Measurements from ENCODE around the gene ACYP1.

ACYP1 gene

GRCh38 chr14:75011356-75011994 is 52.3 kb downstream of the ACYP1 start:
- Histone ChIP-seq H3K9me3 (ENCODE audit: control insufficient read depth in 1 of 2, low read length in 2 of 2) (no peaks in the 10 kb centered on the region), H3K4me1 (ENCODE audit: control insufficient read depth in 1 of 2, insufficient read depth in 2 of 2, low read length in 2 of 2) (peaks cover 0 to 11% of the 10 kb centered on the region in 2 donors), H3K4me3 (ENCODE audit: low read depth in 1 of 2, low read length in 2 of 2) (no peak overlapping the region), H3K27me3 (ENCODE audit: low read depth, low read length) (no peaks in the 10 kb centered on the region), H3K36me3 (ENCODE audit: control insufficient read depth in 1 of 2, insufficient read depth in 2 of 2, low read length in 2 of 2) (peaks cover 53 to 68% of the 10 kb centered on the region in 2 donors), H3K27ac (ENCODE audit: low read length) (peak overlapping the region; percentile 35)

DNA sequence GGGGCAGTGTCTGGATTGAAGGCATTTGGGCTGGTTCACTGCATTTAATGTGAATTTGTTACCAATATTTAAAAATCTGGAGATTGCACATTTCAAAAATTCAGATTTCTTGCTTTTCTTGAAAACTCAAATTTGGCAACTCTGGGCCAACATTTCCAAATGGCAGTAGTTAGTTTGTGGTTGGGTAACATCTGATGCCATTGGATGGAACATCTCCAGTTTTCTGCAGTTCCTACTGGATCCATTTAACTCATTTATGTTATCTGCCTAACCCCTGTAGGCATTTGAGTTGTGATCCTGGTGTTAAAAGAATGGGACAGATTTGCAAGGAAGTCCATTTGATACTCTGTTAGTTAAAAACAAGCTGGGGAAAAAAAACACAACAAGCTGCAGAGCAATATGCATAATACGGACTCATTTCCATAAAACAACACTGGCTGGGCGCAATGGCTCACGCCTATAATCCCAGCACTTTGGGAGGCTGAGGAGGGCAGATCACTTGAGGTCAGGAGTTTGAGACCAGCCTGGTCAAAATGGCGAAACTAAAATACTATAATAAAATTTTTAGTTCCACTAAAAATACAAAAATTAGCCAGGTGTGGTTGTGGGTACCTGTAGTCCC is 53.2 kb downstream of the ACYP1 start:
- Histone ChIP-seq H3K36me3 (ENCODE audit: control insufficient read depth in 1 of 2, insufficient read depth in 2 of 2, low read length in 2 of 2) (peaks cover 53 to 68% of the 10 kb centered on the region in 2 donors), H3K4me3 (ENCODE audit: low read depth in 1 of 2, low read length in 2 of 2) (no peak overlapping the region), H3K4me1 (ENCODE audit: control insufficient read depth in 1 of 2, insufficient read depth in 2 of 2, low read length in 2 of 2) (peaks cover 0 to 12% of the 10 kb centered on the region in 2 donors), H3K27me3 (ENCODE audit: low read depth, low read length) (no peaks in the 10 kb centered on the region), H3K27ac (ENCODE audit: low read length) (no peak overlapping the region), H3K9me3 (ENCODE audit: control insufficient read depth in 1 of 2, low read length in 2 of 2) (no peaks in the 10 kb centered on the region)

GRCh38 chr14:75009176-75009575 is 54.6 kb downstream of the ACYP1 start:
- peaks cover 47 to 67% of the 10 kb centered on the region in 2 donors for H3K36me3 ChIP-seq (ENCODE audit: control insufficient read depth in 1 of 2, insufficient read depth in 2 of 2, low read length in 2 of 2)

GRCh38 chr14:75005357-75005756 is 58.5 kb downstream of the ACYP1 start:
- H3K4me1 ChIP-seq (ENCODE audit: control insufficient read depth in 1 of 2, insufficient read depth in 2 of 2, low read length in 2 of 2): peaks cover 7 to 20% of the 10 kb centered on the region in 2 donors
- peaks cover 43 to 54% of the 10 kb centered on the region in 2 donors for H3K36me3 ChIP-seq (ENCODE audit: control insufficient read depth in 1 of 2, insufficient read depth in 2 of 2, low read length in 2 of 2)
- H3K4me3 ChIP-seq (ENCODE audit: low read depth in 1 of 2, low read length in 2 of 2): no peak overlapping the region
- no peaks in the 10 kb centered on the region for H3K9me3 ChIP-seq (ENCODE audit: control insufficient read depth in 1 of 2, low read length in 2 of 2)
- no peak overlapping the region for H3K27ac ChIP-seq (ENCODE audit: low read length)
- no peaks in the 10 kb centered on the region for H3K27me3 ChIP-seq (ENCODE audit: low read depth, low read length)

More at GRCh38 chr14:75009176-75009575, 54.6 kb downstream of the ACYP1 start:
- no peak overlapping the region for H3K4me3 ChIP-seq (ENCODE audit: low read depth in 1 of 2, low read length in 2 of 2)
- H3K27me3 ChIP-seq (ENCODE audit: low read depth, low read length): no peaks in the 10 kb centered on the region
- H3K9me3 ChIP-seq (ENCODE audit: control insufficient read depth in 1 of 2, low read length in 2 of 2): no peaks in the 10 kb centered on the region
- H3K27ac ChIP-seq (ENCODE audit: low read length): no peak overlapping the region
- peaks cover 0 to 21% of the 10 kb centered on the region in 2 donors for H3K4me1 ChIP-seq (ENCODE audit: control insufficient read depth in 1 of 2, insufficient read depth in 2 of 2, low read length in 2 of 2)

- peak overlapping the region; percentile 97 to 98 for H3K4me3 ChIP-seq (ENCODE audit: low read depth in 1 of 2, low read length in 2 of 2)
- H3K27me3 ChIP-seq (ENCODE audit: low read depth, low read length): no peaks in the 10 kb centered on the region
- H3K4me1 ChIP-seq (ENCODE audit: control insufficient read depth in 1 of 2, insufficient read depth in 2 of 2, low read length in 2 of 2): peaks cover 7 to 20% of the 10 kb centered on the region in 2 donors
- H3K9me3 ChIP-seq (ENCODE audit: control insufficient read depth in 1 of 2, low read length in 2 of 2): no peaks in the 10 kb centered on the region
- peaks cover 28 to 35% of the 10 kb centered on the region in 2 donors for H3K36me3 ChIP-seq (ENCODE audit: control insufficient read depth in 1 of 2, insufficient read depth in 2 of 2, low read length in 2 of 2)
- H3K27ac ChIP-seq (ENCODE audit: low read length): peak overlapping the region; percentile 83
Measured at GRCh38 chr14:75003250-75004027, 60.4 kb downstream of the ACYP1 start.

Data from muscle layer of duodenum (tissue), 2 donors.